Neural crest cell (in vitro differentiated cells): ENCODE measurements around the gene ELMO1. TPM values are rescaled to one million over a fixed set of nuclear protein-coding genes. Genes with fewer than 3 reads are reported as not detected.

ENCODE experiments used
- DNase-seq: peaks from one replicate; pipeline ENCODE4 v3.0.0; 2021; ENCODE audit warnings: low read depth, mixed read lengths, low spot score
- H3K27ac Mint-ChIP-seq: one replicate; pipeline ENCODE4 v1.8.0; 2021; ENCODE audit warnings: mild to moderate bottlenecking, mixed read lengths; ENCODE audit not compliant: unreplicated experiment
- H3K27me3 Mint-ChIP-seq: 2 replicates; pipeline ENCODE4 v1.8.0; 2021; ENCODE audit warnings: low read depth, mild to moderate bottlenecking, mixed read lengths
- H3K36me3 Mint-ChIP-seq: 2 replicates; pipeline ENCODE4 v1.8.0; 2021; ENCODE audit warnings: low read depth, mild to moderate bottlenecking, mixed read lengths
- H3K4me1 Mint-ChIP-seq: 2 replicates; pipeline ENCODE4 v1.8.0; 2021; ENCODE audit warnings: mixed read lengths
- H3K4me3 Mint-ChIP-seq: one replicate; pipeline ENCODE4 v1.8.0; 2021; ENCODE audit warnings: mild to moderate bottlenecking, mixed read lengths
- H3K9me3 Mint-ChIP-seq: 2 replicates; pipeline ENCODE4 v1.8.0; 2021; ENCODE audit warnings: mixed read lengths
- CTCF ChIP-seq: fragments of 200-600 bp; sonication (generic); conservative IDR thresholded peaks from 2 replicates; pipeline ENCODE4 v1.5.0; 2021; ENCODE audit warnings: antibody characterized with exemption, mild to moderate bottlenecking
- total RNA-seq: library from RNA; stranded (reverse); gene quantifications from 2 replicates; pipeline ENCODE4 v1.2.1, GENCODE V29; 2021

Gene ELMO1
- total RNA-seq, 1 donor from 2014 or later = 7.4 TPM

- no peak overlapping the region for H3K27ac Mint-ChIP-seq
- H3K36me3 Mint-ChIP-seq = no peaks in the 10 kb centered on the region
- no peaks in the 10 kb centered on the region for H3K9me3 Mint-ChIP-seq
- H3K27me3 Mint-ChIP-seq = no peaks in the 10 kb centered on the region
- no peak overlapping the region for H3K4me3 Mint-ChIP-seq
- no peak for TF ChIP-seq CTCF
- no peaks in the 10 kb centered on the region for H3K4me1 Mint-ChIP-seq
- DNase-seq = no peak
Measured at GRCh38 chr7:37262181-37262580, 186.5 kb downstream of the ELMO1 start.

- no peak overlapping the region for H3K27ac Mint-ChIP-seq
- no peaks in the 10 kb centered on the region for H3K36me3 Mint-ChIP-seq
- H3K9me3 Mint-ChIP-seq = no peaks in the 10 kb centered on the region
- TF ChIP-seq CTCF = no peak
- H3K27me3 Mint-ChIP-seq = no peaks in the 10 kb centered on the region
- H3K4me1 Mint-ChIP-seq = peaks cover 6% of the 10 kb centered on the region
- no peak overlapping the region for H3K4me3 Mint-ChIP-seq
- DNase-seq = no peak
Measured at GRCh38 chr7:37259319-37259821, 189.3 kb downstream of the ELMO1 start.

GRCh38 chr7:37256631-37257030 lies 192.0 kb downstream of the ELMO1 start:
- H3K27ac Mint-ChIP-seq = peak overlapping the region; percentile 62
- peaks cover 5% of the 10 kb centered on the region for H3K36me3 Mint-ChIP-seq
- peaks cover 3% of the 10 kb centered on the region for H3K9me3 Mint-ChIP-seq
- no peak overlapping the region for H3K4me3 Mint-ChIP-seq
- no peak for DNase-seq
- no peaks in the 10 kb centered on the region for H3K27me3 Mint-ChIP-seq
- H3K4me1 Mint-ChIP-seq = peaks cover 8% of the 10 kb centered on the region
- no peak for TF ChIP-seq CTCF

GRCh38 chr7:37255327-37255944 lies 193.2 kb downstream of the ELMO1 start:
- Mint-ChIP-seq H3K27ac (no peak overlapping the region), H3K9me3 (peaks cover 3% of the 10 kb centered on the region), H3K36me3 (peaks cover 5% of the 10 kb centered on the region), H3K4me1 (peaks cover 13% of the 10 kb centered on the region), H3K27me3 (no peaks in the 10 kb centered on the region), H3K4me3 (no peak overlapping the region)
- no peak for TF ChIP-seq CTCF
- DNase-seq = no peak

- H3K27me3 Mint-ChIP-seq = no peaks in the 10 kb centered on the region
- H3K4me3 Mint-ChIP-seq = no peak overlapping the region
- TF ChIP-seq CTCF = no peak
Measured at GRCh38 chr7:37251222-37251621, 197.4 kb downstream of the ELMO1 start.

More at GRCh38 chr7:37251222-37251621, 197.4 kb downstream of the ELMO1 start:
- Mint-ChIP-seq H3K36me3 (peaks cover 5% of the 10 kb centered on the region), H3K27ac (no peak overlapping the region), H3K4me1 (peaks cover 35% of the 10 kb centered on the region), H3K9me3 (peaks cover 3% of the 10 kb centered on the region)
- no peak for DNase-seq
